ENCODE measurements around the gene NDOR1. TPM values are rescaled to one million over a fixed set of nuclear protein-coding genes. Genes with fewer than 3 reads are reported as not detected.

NDOR1 gene
- total RNA-seq, 1 donor from 2014 or later: 20.5 TPM

GRCh38 chr9:137162505-137163364 lies 42.8 kb upstream of the NDOR1 start:
- TF ChIP-seq CTCF (IDR thresholded peaks at IDR 0.05): no peak
- Mint-ChIP-seq H3K36me3 (ENCODE audit: unreplicated experiment) (no peaks in the 10 kb centered on the region), H3K9me3 (ENCODE audit: unreplicated experiment) (no peaks in the 10 kb centered on the region), H3K27me3 (ENCODE audit: unreplicated experiment) (peaks cover 26% of the 10 kb centered on the region), H3K4me1 (ENCODE audit: unreplicated experiment) (peaks cover 3% of the 10 kb centered on the region), H3K4me3 (ENCODE audit: unreplicated experiment) (no peak overlapping the region), H3K27ac (ENCODE audit: unreplicated experiment) (no peak overlapping the region)
- DNase-seq (ENCODE audit: extremely low spot score, unreplicated experiment): no peak

GRCh38 chr9:137163365-137163715 lies 42.2 kb upstream of the NDOR1 start:
- Mint-ChIP-seq H3K27ac (ENCODE audit: unreplicated experiment) (no peak overlapping the region), H3K4me1 (ENCODE audit: unreplicated experiment) (peaks cover 3% of the 10 kb centered on the region), H3K27me3 (ENCODE audit: unreplicated experiment) (peaks cover 26% of the 10 kb centered on the region), H3K9me3 (ENCODE audit: unreplicated experiment) (no peaks in the 10 kb centered on the region), H3K36me3 (ENCODE audit: unreplicated experiment) (no peaks in the 10 kb centered on the region), H3K4me3 (ENCODE audit: unreplicated experiment) (no peak overlapping the region)
- no peak for DNase-seq (ENCODE audit: extremely low spot score, unreplicated experiment)
- TF ChIP-seq CTCF (IDR thresholded peaks at IDR 0.05): no peak

GRCh38 chr9:137163805-137164204 lies 41.7 kb upstream of the NDOR1 start:
- no peak overlapping the region for H3K27ac Mint-ChIP-seq (ENCODE audit: unreplicated experiment)
- no peaks in the 10 kb centered on the region for H3K9me3 Mint-ChIP-seq (ENCODE audit: unreplicated experiment)
- H3K27me3 Mint-ChIP-seq (ENCODE audit: unreplicated experiment): peaks cover 24% of the 10 kb centered on the region
- no peak for DNase-seq (ENCODE audit: extremely low spot score, unreplicated experiment)
- no peak for TF ChIP-seq CTCF (IDR thresholded peaks at IDR 0.05)
- H3K4me3 Mint-ChIP-seq (ENCODE audit: unreplicated experiment): no peak overlapping the region
- H3K36me3 Mint-ChIP-seq (ENCODE audit: unreplicated experiment): no peaks in the 10 kb centered on the region
- peaks cover 4% of the 10 kb centered on the region for H3K4me1 Mint-ChIP-seq (ENCODE audit: unreplicated experiment)

DNA sequence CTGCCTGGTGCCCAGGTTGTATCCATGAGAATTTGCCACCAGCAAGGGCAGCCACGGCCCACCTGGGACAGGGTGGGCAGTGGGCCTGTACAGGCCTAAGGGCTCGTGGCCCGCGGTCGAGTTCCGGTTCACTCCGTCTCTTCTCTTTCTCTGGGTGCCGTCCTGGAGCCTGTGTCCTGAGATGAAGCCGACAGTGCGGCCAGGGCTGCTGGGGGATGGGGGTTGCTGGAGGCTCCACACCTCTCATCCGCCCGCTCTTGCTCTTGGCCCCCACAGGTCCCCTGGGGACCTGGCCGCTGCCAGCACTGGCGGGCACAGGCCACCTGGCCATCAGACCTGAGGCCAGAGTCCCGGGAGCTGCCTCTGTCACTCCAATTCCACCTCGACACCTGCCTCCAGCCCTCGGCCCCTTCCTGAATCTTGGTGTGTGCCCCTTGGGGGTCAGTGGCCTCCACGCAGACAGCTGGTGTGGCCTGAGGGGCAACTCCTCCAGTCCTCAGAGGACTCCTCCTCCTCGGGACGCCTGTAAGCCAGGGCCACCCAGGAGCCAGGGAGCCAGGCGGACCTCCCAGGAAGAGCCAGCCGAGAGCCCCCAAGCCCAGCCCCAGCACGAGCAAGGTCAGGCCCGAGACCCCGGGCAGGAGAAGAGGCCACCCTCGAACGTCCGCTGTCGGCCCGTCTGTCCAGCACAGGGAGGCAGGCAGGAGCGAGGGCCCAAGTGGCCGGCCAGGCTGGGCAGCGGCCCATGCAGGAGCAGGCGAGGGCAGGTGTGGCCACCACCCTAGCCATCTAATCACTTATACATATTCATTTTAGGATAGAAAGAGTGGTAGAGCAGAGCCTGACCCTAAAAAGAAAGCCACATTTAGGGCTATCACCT lies 40.9 kb upstream of the NDOR1 start:
- Mint-ChIP-seq H3K27ac (ENCODE audit: unreplicated experiment) (no peak overlapping the region), H3K4me3 (ENCODE audit: unreplicated experiment) (no peak overlapping the region), H3K4me1 (ENCODE audit: unreplicated experiment) (peaks cover 5% of the 10 kb centered on the region), H3K27me3 (ENCODE audit: unreplicated experiment) (peaks cover 19% of the 10 kb centered on the region), H3K9me3 (ENCODE audit: unreplicated experiment) (no peaks in the 10 kb centered on the region), H3K36me3 (ENCODE audit: unreplicated experiment) (no peaks in the 10 kb centered on the region)
- no peak for DNase-seq (ENCODE audit: extremely low spot score, unreplicated experiment)
- TF ChIP-seq CTCF (IDR thresholded peaks at IDR 0.05): no peak
